IPS-NIHi11 (cell line): Measurements from ENCODE around the gene UBA3.

Experiments used
- DNase-seq: peaks from one replicate; pipeline ENCODE4 v3.0.0; 2012; ENCODE audit warnings: mixed read lengths, low spot score

The UBA3 gene

GRCh38 chr3:69012100-69012799 is 67.9 kb downstream of the UBA3 start:
- DNase-seq = peak; percentile 18

- no peak for DNase-seq
Measured at GRCh38 chr3:69011096-69011730, 69.0 kb downstream of the UBA3 start.

GRCh38 chr3:69009559-69010410 is 70.4 kb downstream of the UBA3 start:
- peak; percentile 62 for DNase-seq

- peak; percentile 11 for DNase-seq
Measured at GRCh38 chr3:69008980-69009379, 71.2 kb downstream of the UBA3 start.

- no peak for DNase-seq
Measured at GRCh38 chr3:69005791-69006482, 74.2 kb downstream of the UBA3 start.

GRCh38 chr3:69005071-69005790 is 74.9 kb downstream of the UBA3 start:
- no peak for DNase-seq
